ENCODE results near the gene POC1A.

POC1A gene

GRCh38 chr3:52132041-52132440 is 22.2 kb downstream of the POC1A start:
- no peak for TF ChIP-seq CTCF (conservative IDR thresholded peaks at IDR 0.05; ENCODE audit: low read length)
- H3K4me3 ChIP-seq (ENCODE audit: low read length), result no peak overlapping the region
- DNase-seq (ENCODE audit: low read depth), result no peak

- H3K4me3 ChIP-seq (ENCODE audit: low read length), result no peak overlapping the region
- DNase-seq (ENCODE audit: low read depth), result no peak
- no peak for TF ChIP-seq CTCF (conservative IDR thresholded peaks at IDR 0.05; ENCODE audit: low read length)
Measured at GRCh38 chr3:52130966-52131622, 23.1 kb downstream of the POC1A start.

- no peak overlapping the region for H3K4me3 ChIP-seq (ENCODE audit: low read length)
- no peak for TF ChIP-seq CTCF (conservative IDR thresholded peaks at IDR 0.05; ENCODE audit: low read length)
- peak; percentile 36 for DNase-seq (ENCODE audit: low read depth)
Measured at GRCh38 chr3:52128118-52128683, 26.0 kb downstream of the POC1A start.

GRCh38 chr3:52126500-52126899 is 27.7 kb downstream of the POC1A start:
- no peak for DNase-seq (ENCODE audit: low read depth)

GRCh38 chr3:52126036-52126435 is 28.2 kb downstream of the POC1A start:
- no peak for DNase-seq (ENCODE audit: low read depth)
- H3K4me3 ChIP-seq (ENCODE audit: low read length), result no peak overlapping the region
- no peak for TF ChIP-seq CTCF (conservative IDR thresholded peaks at IDR 0.05; ENCODE audit: low read length)

More at GRCh38 chr3:52126500-52126899, 27.7 kb downstream of the POC1A start:
- TF ChIP-seq CTCF (conservative IDR thresholded peaks at IDR 0.05; ENCODE audit: low read length), result no peak
- H3K4me3 ChIP-seq (ENCODE audit: low read length), result no peak overlapping the region

- no peak overlapping the region for H3K4me3 ChIP-seq (ENCODE audit: low read length)
- TF ChIP-seq CTCF (conservative IDR thresholded peaks at IDR 0.05; ENCODE audit: low read length), result no peak
- DNase-seq (ENCODE audit: low read depth), result no peak
Measured at GRCh38 chr3:52124766-52125165, 29.5 kb downstream of the POC1A start.

GRCh38 chr3:52124126-52124525 is 30.1 kb downstream of the POC1A start:
- DNase-seq (ENCODE audit: low read depth), result no peak
- no peak for TF ChIP-seq CTCF (conservative IDR thresholded peaks at IDR 0.05; ENCODE audit: low read length)
- no peak overlapping the region for H3K4me3 ChIP-seq (ENCODE audit: low read length)
